CD4-positive, alpha-beta T cell treated with Interleukin-15 for 4 hours (primary cell): ENCODE measurements around the gene SLC9A3.

Experiments used
- DNase-seq: peaks from one replicate; pipeline ENCODE4 v3.0.0-alpha.2; 2020; ENCODE audit warnings: low spot score

SLC9A3 gene

DNA sequence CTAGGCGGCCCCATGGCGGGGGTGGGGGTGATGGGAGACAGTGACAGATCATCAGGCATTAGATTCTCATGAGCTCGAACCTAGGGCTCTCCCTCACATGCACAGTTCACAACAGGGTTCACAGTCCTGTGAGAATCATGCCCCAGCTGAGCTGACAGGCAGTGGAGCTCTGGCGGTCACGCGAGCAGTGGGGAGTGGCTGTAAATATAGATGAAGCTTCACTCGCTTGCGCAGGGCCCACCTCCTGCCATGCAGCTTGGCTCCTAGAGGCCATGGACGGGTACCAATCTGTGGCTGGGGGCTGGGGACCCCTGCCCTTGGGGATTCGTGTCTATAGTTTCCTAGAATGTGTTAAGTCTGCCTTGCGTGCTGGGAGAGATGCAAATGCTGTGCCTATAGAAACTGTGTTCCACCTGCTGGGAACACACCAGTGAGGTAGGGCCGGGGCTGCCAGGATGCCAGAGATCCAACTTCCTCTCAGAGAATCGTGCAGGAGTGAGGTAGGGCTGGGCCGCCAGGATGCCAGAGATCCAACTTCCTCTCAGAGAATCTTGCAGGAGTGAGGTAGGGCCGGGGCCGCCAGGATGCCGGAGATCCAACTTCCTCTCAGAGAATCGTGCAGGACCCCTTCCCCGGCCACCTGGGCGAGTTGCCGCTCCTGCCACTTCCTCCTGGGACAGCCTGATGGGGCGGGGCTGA is 95.3 kb downstream of the SLC9A3 start:
- DNase-seq: no peak

DNA sequence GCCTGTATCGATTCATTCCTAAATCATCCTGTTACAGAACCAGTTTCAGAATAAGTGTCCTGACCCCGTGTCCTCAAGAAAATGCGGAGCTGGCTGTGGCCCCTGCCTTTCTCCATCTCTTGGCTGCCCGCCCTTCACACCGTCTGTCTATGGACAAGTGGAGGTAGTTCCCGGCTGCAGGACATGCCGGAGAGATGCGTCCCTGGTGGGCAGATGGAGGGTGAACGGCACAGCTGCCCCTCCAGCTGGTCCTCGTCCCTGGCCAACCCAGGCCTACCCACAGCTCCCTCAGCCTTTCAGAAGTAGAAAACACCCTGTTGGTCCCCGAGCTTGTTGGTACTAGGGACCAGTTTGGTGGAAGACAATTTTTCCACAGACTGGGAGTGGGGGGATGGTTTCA is 96.0 kb downstream of the SLC9A3 start:
- no peak for DNase-seq

DNA sequence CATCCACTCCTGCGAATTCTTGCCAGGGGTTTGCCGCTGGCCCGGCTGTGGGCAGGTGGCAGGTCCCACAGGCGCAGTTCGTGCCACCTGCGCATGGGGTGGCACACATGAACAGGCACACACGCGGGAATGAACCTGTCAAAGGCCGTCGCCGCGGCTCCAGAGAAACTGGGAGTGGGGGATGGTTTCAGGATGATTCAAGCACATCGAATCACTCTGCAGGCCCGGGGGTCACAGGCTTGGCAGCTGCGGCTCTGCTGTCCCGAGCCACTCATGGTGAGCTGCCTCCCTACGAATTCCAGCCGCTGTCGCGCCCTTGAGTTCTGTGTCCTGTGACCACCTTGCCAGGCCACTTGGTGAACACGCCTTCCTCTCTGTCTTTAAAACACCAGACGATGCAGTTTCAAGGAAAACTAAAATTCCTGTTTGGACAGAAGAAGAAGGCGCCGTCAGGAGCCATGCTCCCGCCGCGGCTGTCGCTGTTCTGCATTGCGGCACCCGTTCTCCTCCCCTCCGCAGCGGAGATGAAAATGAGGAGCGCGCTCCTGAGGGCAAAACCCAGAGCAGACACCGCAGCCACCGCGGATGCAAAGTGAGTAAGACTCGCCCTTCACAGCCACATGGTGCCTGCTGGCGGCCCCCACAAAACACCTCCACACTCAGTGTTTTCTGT is 96.7 kb downstream of the SLC9A3 start:
- no peak for DNase-seq

DNA sequence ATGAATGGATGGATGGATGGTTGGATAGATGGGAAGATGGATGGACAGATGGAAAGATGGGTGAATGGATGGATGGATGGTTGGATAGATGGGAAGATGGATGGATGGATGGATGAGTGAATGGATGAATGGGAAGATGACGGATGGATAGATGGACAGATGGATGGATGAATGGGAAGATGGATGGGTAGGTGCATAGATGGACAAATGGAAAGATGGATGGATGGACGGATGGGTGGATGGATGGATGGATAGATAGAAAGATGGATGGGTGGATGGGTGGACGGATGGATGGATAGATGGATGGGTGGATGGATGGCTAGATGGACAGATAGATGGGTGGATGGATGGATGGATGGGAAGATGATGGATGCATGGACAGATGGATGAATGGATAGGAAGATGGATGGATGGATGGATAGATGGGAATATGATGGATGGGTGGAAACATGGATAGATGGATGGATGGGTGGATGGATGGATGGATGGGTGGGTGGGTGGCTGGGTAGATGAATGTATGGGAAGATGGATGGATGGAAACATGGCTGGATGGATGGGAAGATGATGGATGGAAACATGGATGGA is 97.8 kb downstream of the SLC9A3 start:
- DNase-seq: no peak

DNA sequence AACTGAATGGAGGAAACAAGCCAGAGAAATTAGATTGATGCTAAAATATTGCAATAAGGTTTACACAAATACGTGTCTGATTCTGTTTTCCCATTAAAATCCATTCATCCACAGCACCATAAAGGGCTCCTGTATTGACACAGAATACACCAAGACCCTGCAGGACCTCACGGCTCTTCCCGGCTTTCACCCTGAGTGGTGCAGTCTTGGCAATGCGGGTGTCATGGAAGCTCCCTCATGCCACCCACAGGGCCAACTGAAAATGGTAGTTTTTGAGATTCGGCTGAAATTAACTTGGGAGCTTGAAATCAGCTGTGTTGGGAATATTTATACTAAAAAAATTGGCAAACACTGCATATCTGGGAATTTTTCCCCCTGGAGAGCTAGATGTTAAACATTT is 98.5 kb downstream of the SLC9A3 start:
- DNase-seq: no peak

DNA sequence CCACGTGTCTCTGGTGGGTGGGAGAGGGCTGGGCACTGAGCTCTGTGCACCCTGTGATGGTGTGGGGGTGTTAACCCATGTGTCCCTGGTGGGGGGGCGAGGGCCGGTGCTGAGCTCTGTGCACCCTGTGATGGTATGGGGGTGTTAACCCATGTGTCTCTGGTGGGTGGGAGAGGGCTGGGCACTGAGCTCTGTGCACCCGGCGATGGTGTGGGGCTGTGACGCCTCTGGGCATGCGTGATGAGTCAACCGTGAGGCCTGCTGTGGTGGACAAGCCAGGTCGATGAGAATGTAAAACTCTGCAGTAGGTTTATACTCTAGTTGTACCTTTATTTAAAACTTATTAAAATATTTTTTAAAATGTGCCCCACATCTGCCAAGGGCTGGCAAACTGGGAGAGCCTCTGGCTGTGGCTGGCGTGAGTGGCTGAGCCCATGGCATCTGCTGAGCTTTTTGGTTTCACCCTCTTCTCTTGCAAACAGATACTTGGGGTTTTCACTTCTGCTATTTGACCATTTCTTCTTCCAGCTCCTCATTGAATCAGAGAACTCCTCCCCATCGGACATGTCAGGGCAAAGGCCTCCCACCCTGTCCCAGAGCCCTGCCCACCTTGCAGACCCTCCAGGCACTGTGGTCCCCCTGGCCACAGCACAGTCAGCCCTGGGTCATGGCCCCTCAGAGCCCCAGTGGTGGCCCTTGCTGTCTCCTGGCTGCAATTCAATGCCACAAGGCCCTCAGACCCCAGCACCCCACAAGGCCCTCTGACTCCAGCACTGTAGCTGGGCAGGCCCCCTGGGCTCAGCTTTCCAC is 99.7 kb downstream of the SLC9A3 start:
- DNase-seq: no peak

DNA sequence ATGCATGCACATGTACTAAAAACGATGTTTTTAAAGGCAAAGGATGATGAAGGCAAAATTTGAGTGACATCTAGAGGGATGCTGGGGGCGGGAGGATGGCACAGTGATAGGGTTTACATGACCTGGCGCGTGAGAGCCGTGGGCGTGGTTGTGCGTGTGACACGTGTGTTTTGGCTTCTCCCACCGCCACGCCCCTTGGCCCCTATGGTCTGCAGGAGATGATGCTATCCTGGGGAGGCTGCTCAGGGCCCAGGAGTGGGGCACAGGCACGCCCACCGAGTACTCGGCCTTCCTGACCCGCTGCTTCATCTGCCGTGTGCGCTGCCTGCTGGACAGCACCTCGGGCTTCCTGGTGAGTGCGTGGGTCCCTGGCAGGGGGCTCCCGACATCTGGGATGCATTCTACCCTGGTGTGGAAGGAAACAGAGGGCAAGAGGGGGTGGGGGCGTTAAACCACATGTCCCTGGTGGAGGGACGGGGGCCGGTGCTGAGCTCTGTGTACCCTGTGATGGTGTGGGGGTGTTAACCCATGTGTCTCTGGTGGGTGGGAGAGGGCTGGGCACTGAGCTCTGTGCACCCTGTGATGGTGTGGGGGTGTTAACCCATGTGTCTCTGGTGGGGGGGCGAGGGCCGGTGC is 100.5 kb downstream of the SLC9A3 start:
- DNase-seq: no peak

DNA sequence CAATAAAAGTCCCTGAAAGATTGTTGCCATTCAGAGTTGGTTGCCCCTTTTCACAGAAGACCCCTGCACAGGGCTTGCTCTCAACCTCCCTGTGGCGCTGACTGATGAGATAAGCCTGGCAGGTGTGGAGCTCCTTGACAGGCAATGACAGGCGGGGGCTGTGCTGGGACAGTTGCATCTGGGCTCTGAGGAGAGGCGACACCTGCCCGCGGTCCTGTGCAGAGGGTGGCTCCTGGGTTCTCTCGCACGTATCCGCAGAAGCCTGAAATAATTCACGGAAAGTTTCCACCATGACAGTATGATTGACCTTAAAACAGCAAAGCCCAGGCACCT is 101.0 kb downstream of the SLC9A3 start:
- no peak for DNase-seq

DNA sequence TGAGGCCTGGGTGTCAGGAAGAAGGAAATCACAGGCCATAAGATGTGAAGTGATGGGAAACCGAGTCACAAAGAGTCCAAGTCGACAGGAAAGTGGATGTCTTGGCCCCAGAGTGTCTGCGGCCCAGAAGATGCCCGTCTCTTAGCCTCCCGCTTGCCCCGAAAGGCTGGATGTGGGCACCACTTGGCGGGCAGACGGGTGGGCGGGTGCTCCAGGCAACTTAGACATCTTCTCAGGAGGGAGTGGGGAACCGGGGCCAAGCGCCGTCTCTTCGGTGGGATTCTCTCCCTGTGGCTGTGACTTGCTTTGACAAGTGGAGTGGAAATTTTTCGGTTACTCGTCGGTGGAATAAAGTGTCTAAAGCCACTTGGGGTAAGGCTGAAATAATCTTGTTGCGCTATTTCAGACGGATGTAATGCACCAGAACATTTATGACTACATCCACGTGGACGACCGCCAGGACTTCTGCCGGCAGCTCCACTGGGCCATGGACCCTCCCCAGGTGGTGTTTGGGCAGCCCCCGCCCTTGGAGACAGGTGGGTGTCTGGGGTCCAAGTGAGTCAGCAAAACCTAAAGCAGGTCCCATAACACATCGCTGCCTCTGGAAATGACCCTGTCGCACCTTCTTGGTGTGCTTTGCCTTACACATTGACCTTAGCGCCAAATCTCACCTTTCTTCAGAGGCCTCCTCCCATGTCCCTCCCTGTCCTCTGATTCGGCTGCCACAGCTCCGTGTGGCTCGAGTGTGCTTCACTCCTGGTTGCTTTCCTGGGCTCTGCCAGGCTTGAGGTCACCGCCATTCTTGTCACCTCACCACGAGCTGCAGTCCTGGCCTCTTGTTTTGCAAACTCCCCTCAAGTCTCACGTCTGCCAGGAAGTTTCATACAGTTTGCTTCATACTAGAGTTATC is 101.7 kb downstream of the SLC9A3 start:
- no peak for DNase-seq

DNA sequence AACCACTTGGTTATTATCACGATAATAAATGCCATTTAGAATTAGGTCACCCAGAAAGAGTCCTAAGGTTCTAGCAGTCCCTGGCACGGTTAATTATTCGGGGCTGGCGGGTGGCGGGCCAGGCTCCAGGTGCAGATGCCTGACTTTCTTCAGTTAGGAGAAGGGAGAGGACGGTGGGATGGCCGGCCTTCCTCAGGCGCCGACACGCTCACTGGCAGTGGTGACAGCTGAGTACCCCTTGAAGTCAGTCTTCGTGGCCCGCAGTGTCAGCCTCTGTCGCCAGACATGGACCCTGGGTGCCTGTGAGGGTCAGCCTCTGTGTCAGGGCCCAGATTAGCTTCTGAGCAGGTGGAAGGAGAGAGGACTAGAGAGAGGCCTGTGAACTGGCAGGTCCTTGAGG is 102.3 kb downstream of the SLC9A3 start:
- no peak for DNase-seq

DNA sequence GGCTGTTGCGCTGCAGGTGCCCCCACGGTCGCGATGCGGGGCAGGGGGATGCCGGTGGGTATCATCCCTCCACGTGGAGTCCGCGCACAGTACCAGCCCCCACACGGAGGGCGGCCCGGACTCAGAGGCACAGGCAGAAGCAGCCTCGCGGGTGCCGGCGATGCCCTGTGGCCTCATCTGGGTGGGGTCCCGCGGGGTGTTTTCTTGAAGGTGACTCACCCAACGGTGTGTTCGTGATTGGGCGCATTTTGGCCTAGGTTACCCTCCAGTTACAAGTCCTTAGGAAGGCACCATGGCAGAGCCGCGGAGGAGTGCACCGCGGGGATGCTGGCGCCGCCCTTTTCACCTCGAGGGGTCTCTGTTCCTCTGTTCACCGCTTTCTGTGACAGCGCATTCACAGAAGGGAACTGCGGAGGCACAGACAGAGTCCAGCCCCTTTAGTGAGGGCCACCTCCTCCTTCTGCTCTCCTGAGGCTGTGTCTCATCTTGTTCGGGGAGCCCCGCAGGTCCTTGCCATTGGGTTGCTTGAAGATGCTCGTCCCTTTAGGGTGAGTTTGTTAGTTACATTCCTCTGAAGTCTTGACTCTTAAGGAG is 102.9 kb downstream of the SLC9A3 start:
- DNase-seq: no peak

DNA sequence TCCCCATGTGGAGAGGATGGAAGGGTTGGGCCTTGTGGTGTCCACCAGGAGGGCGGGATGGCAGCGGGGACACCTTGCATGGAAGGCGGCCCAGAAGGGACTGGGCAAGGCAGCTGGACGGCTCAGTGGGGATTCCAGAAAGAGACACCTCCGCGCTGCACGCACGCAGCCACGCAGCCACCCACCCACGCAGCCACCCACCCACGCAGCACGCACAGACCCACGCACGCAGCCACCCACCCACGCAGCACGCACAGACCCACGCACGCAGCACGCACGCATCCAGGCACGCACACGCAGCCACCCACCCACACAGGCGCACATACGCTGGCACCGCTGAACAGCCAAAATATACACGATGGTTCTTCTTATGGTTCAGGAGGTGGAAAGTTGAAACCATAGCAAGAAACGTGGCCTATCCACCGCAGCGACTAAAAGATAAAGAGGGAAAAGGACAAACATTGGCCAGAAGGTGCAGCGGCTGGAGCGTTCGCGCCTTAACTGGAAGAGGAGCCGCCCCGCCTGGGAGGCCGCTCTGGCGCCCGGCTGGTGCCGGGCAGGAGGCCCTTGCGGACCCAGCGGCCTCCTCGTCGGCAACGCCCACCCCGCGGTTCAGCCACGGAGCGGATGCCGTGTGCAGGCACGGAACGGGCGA is 103.5 kb downstream of the SLC9A3 start:
- DNase-seq: no peak
